GM18868 (cell line): ENCODE results near the gene TMEM185B.
"Not testable (repeated sequence)": the region's sequence is repeated elsewhere in the genome, so short reads cannot be mapped to it uniquely, and the experiment has no call there.

Experiments used
- ATAC-seq: cut with Tn5 transposase; IDR thresholded peaks from one replicate; pipeline ENCODE4 v1.9.1; 2021; ENCODE audit warnings: mild to moderate bottlenecking, moderate library complexity; ENCODE audit not compliant: unreplicated experiment

The TMEM185B gene

GRCh38 chr2:120235158-120235557, 12.0 kb upstream of the TMEM185B start:
- ATAC-seq, result not testable (repeated sequence)

GRCh38 chr2:120233292-120233691, 10.1 kb upstream of the TMEM185B start:
- ATAC-seq, result no peak

GRCh38 chr2:120231974-120232635, 8.9 kb upstream of the TMEM185B start:
- peak; percentile 89 for ATAC-seq

GRCh38 chr2:120231564-120231973, 8.4 kb upstream of the TMEM185B start:
- peak; percentile 14 for ATAC-seq

DNA sequence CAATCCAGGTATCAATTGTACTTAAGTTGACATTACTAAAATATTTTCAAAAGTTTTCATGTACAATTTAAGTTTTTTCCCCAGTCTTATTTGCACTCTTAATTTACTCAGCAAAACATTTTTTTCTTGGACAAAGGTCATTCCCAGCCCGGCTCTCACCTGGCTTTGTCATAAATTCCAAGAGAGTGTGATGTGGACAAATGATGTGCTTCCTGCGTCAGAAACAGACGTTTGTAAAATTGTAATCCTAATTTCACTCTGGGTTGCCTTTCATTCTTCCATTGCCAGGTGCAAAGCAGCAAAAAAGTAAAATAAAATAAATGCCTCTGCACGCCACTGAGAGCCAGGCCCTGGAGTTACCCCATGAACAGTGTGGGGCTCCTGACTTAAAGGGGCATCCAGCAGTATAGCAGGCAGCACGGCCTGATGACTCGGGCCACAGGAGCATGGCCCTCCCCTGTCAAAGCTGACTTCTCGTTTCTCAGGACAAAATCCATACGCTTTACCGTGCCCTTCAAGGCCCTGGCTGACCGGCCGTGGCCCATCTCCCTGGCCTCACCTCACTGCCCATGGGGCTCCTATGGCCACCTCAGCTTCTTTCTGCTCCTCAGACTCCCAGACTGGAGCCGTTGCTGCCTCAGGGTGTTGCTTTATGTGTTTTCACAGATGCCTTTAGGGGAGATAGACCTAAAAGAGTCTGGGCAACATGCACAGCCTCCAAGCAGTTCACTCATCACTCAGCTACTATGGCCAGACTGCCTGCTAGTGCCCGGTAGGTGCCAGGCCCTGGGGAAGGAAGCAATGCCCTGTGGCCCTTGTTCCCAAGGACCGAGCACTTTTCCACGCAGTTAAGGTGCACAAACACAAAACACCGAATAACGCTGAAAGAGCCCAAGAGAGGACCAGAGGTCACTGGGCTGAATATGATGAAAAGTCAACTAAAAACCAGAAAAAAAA, 7.6 kb upstream of the TMEM185B start:
- ATAC-seq, result peak; percentile 20

DNA sequence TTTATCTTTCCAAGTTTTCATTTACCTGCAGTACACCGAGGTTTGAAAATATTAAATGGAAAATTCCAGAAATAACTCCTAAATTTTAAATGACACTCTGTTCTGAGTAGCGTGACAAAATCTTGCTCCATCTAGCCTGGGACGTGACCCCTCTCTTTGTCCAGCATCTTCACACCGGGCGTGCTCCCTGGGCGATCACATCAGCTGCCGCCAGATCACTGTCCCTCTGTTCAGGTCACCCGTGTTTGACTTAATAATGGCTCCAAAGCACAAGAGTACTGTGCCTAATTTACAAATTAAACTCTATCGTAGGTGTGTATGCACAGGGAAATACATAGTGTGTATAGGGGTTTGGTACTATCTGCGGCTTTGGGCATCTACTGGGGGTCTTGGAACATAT, 6.1 kb upstream of the TMEM185B start:
- no peak for ATAC-seq

DNA sequence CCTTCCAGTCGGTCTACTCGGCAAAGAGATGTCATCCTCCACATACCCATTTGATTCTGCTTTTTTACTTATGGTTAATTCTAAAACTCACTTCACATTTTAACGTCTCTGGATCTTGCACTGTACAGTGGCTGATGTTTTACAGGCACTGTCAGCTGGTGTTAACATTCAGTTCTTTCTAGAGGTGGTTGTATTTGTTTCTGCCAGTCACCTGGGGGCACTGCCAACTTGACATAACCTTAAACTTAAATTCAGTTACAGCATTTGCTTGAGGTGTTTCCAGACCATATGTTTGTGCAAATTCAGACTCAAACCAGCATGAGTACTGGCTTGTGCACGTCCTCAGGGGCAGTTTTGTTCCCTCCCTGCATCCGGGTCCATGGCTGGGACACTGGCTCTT, 5.3 kb upstream of the TMEM185B start:
- no peak for ATAC-seq

DNA sequence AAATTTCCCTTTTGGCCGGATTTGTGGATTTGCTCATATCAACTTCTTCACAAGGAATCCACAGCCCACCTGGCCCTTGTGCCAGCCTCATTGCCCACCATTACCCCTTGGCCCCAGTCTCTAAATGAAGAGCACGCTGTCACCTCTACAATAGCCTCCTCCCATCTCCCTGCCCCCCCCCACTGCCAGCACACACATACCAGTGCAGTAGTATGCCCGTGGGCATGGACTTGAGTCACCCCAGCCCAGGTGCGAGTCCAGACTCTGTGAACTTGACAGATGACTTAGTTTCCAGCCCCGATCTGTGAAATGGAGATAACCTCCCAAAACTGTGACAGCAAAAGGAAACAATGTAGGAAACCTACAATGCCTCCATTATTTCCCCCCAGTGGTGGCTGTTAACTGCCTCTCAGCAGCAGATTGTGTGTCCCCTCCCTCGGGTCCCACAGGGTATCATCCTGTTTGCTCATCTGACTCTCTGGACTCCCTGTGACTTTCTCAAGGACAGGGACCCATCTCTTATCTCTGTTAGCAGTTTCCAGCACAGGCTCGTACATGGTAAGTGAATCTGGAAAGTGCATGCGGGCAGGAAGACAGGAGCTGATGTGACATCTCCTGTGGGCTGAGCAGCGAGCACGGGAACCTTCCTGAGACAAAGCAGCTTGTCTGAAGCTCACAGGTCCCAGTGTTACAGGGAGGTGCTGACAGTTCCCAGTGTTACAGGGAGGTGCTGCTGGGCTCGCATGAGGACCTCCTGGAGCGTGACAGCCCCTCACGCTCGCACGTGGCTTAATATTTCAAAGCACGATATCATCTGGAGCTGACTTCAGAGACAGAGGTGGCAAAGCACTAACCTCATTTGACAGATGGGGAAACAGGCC, 4.2 kb upstream of the TMEM185B start:
- no peak for ATAC-seq

GRCh38 chr2:120226316-120226715, 3.1 kb upstream of the TMEM185B start:
- ATAC-seq, result no peak

DNA sequence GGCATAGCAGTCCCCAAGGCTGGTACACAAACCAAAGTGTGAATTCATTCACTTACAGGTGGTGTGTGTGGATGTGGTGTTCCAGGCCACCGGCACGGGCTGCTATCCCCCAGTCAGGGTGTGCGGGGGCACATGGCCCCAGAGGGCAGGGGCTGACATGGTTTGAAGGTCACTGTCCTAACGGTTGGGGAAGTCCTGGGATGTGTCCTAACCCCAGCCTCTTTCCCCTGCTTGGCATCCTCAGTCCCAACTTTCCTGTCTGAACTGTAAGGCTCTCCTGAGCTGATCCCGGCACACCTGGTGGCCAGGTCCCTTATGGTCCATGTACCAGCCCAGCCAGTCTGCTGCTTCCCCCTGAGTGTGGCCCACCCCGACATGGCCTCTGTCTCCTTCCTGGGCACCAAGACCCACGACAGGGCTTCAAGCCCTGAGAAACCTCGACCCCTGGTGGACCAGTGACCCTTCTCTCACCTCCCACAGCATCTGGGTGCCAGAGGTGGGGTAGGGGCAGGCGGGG, 2.4 kb upstream of the TMEM185B start:
- no peak for ATAC-seq

- ATAC-seq, result no peak
Measured at GRCh38 chr2:120224735-120225548, 1.7 kb upstream of the TMEM185B start.

- ATAC-seq, result no peak
Measured at GRCh38 chr2:120224256-120224655, 1.1 kb upstream of the TMEM185B start.

GRCh38 chr2:120222186-120223033, 790 bp downstream of the TMEM185B start:
- ATAC-seq, result no peak

DNA sequence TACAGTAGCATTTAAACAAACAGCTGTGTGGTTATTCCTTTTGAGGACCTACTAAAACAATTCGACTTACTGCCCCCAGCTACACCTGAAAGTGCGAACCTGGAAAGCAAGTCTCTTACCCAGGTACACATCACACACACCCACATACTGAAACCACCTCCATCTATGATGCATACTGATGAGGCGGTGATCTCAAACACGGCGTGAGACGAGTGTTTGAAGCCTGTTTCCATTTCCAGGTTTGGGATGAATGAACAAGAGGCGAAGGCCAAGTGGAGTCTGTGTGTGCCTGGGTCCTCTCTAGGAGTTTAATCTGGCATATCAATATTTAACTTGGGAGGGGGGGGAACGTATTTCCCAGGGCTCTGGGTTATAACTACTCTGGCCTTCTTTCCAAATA, 1.6 kb downstream of the TMEM185B start:
- no peak for ATAC-seq

DNA sequence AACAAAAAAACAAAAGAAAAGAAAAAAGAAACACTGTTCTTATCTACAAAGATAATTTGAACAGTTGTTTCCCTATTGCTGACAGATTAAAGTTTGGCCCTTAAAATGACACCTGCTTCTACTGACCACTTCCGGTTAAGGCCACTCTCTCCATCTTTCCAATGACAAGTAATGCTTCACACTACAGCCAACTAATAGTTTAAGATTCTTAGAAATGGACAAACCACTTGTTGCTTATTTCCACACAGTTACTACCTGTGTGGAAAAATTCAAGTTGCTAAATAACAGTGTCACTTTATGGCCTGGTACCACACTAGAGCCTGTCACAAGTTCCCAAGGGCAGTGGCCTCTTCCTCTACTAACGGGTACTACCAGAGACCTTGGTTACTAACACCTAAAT, 2.4 kb downstream of the TMEM185B start:
- ATAC-seq, result no peak

DNA sequence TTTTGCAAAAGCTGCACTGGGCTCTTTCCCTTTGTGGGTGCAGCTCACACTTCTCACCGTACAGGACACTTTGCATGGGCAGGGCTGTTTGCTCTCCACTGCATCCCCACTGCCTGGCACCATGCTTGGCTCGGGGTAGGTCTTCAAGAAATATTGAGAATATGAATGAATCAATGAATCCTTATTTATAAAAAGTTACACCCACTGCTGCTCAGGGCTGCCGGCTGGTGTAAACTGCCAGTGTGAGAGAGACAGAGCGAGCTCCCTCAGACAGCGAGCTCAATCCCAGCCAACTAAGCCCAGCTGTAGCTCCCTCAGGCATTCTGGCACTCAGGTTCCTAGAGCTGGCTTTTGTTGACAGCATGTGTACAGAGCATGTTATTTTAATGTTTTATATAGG, 3.4 kb downstream of the TMEM185B start:
- ATAC-seq, result no peak

- ATAC-seq, result no peak
Measured at GRCh38 chr2:120219291-120219690, 3.9 kb downstream of the TMEM185B start.

DNA sequence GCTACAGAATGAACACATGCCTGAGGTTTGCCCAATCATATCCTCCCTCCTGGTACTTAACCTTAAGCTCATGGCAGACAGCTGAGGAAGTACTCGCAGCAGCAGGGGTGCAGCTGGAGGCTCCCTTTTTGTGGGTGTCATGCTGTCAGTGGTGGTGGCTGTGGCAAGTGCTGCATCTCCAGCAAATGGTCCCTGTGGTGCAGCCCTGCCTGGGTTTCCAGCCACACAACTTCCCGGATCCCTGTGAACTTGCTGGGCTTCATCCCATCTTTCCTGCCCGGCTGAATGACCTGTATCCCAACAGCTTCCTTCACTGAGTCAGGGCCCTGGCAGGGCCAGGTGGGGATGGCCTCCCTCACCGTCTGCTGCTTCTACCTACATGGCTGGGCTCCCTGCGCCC, 5.0 kb downstream of the TMEM185B start:
- no peak for ATAC-seq

GRCh38 chr2:120210270-120210693, 12.9 kb downstream of the TMEM185B start:
- ATAC-seq, result no peak
